ENCODE data around the gene SRPK3.
"Not testable (repeated sequence)": the region's sequence is repeated elsewhere in the genome, so short reads cannot be mapped to it uniquely, and the experiment has no call there.

DNA sequence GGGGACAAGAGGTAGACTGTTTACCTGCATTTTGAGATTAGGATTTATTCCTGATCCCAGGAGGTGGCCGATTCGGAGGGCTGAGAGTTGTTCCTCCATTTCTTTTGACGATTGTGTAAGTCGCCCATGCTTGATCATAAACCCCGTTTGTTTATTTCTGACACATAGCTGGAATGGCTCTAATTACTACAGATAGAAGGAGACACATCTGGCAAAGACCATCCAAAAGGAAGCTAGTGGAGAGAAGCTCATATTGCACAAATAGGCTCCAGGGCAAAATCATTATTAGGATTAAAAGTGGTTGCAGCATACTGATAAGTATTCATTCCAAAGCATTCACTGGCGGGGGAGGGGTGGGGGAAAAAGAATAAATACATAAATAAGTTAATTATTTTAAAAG is 33.9 kb upstream of the SRPK3 start:
- TF ChIP-seq, protein P1, sequence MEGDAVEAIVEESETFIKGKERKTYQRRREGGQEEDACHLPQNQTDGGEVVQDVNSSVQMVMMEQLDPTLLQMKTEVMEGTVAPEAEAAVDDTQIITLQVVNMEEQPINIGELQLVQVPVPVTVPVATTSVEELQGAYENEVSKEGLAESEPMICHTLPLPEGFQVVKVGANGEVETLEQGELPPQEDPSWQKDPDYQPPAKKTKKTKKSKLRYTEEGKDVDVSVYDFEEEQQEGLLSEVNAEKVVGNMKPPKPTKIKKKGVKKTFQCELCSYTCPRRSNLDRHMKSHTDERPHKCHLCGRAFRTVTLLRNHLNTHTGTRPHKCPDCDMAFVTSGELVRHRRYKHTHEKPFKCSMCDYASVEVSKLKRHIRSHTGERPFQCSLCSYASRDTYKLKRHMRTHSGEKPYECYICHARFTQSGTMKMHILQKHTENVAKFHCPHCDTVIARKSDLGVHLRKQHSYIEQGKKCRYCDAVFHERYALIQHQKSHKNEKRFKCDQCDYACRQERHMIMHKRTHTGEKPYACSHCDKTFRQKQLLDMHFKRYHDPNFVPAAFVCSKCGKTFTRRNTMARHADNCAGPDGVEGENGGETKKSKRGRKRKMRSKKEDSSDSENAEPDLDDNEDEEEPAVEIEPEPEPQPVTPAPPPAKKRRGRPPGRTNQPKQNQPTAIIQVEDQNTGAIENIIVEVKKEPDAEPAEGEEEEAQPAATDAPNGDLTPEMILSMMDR (IDR thresholded peaks at IDR 0.05; ENCODE audit: poor library complexity, severe bottlenecking): not testable (repeated sequence)
- TF ChIP-seq EP300 (conservative IDR thresholded peaks at IDR 0.05; ENCODE audit: poor library complexity, severe bottlenecking); EZH2 (IDR thresholded peaks at IDR 0.05; ENCODE audit: borderline replicate concordance, insufficient read depth, low read length, poor library complexity, severe bottlenecking): not testable (repeated sequence)
